AG09309 (cell line): Measurements from ENCODE around the gene GPM6B.

ENCODE experiments used
- DNase-seq: peaks from one replicate; pipeline ENCODE4 v3.0.0-alpha.2; 2010; ENCODE audit warnings: low read depth
- H3K4me3 ChIP-seq: 2 replicates; pipeline ENCODE4 v1.5.1; 2011; ENCODE audit warnings: mild to moderate bottlenecking, low read depth, low read length, moderate library complexity; ENCODE audit not compliant: control insufficient read depth
- CTCF ChIP-seq: IDR thresholded peaks from 2 replicates; pipeline ENCODE4 v1.5.1; 2011; ENCODE audit warnings: mild to moderate bottlenecking, low read depth, low read length, inconsistent platforms; ENCODE audit not compliant: insufficient read depth, control insufficient read depth; ENCODE audit errors: missing control alignments

The GPM6B gene

DNA sequence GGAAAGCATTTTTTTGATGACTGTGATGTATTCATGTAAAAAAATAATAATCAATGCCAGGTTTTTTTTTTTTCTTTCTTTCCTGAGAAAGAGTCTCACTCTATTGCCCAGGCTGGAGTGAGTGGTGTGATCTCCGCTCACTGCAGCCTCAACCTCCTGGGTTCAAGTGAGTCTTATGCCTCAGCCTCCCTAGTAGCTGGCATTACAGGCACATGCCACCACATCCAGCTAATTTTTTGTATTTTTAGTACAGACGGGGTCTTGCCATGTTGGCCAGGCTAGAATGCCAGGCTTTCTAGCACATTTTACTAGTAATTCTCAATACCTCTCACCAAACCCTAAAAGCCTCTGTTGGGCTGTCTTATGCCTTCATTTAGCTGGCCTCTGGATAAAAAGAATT is 25.7 kb downstream of the GPM6B start:
- no peak for TF ChIP-seq CTCF
- no peak for DNase-seq
- no peak overlapping the region for H3K4me3 ChIP-seq

DNA sequence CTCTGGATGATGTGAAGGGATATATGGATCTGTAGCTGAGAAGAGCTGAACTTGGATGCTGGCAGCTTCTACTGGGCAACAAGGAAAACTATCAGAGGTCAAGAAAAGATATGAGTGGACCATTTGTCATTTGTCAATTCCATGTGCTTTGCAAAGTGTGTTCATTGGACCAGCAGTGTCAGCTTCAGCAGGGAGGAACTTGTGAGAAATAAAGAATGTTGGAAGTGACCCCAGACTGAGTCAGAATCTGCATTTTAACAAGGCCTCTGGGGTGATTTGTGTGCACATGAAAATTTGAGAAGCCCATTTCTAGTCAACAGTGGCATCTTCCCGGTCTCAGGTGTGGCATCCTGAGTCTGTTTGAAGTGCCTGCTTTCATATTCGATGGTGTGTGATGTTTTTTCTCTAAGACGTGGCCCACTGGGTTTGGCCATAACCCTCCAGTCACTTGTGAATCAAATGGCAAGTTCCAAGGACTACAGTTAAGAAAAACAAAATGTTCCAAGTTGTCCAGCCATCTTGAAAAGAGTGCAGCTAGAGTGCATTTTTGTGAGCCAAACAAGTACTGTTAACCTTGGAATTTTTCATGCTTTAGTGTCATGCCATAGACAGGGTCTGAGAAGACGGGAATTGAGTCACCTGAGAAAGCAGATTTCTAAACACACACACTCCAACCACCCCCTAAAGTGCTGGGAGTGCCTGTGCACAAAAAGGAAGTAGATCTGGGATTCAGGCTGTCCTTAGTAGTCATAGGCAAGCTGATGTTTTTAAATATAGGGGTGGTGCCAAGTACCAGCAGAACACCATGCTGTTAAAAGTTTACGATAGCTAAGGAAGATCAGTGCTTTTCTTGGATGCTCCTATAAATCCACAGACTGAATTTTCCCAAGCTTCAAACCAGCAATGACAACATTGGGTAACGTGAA is 26.4 kb downstream of the GPM6B start:
- no peak for TF ChIP-seq CTCF
- H3K4me3 ChIP-seq: no peak overlapping the region
- no peak for DNase-seq

GRCh38 chrX:13786048-13786447 is 30.8 kb downstream of the GPM6B start:
- TF ChIP-seq CTCF: no peak
- no peak overlapping the region for H3K4me3 ChIP-seq
- DNase-seq: no peak

DNA sequence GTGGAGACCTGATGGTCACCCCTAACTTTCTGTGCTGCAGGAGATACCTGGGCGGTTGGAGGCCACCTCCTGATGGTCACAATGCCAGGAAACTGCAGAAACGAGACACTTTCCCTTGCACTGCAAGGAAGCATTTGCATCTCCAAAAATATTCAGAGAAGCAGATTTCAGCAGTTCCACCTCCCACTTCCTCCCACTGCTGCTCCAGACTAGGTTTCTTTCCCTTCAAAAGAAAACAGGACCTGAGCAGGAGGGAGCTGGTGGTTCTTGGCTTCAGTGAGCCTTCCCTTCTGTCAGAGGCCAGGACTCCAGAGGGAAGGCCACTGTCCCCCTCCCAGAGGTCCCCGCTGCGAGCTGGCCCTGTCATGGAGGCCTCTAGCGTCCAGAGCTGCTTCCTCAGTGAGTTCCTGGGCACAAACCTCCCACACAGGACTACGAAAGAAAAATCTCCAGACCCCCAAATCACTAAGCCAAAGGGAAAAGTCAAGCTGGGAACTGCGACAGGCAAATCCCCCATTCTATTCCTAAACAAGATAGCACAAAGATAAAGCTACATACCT is 35.9 kb downstream of the GPM6B start:
- no peak for DNase-seq
- no peak for TF ChIP-seq CTCF
- H3K4me3 ChIP-seq: no peak overlapping the region

DNA sequence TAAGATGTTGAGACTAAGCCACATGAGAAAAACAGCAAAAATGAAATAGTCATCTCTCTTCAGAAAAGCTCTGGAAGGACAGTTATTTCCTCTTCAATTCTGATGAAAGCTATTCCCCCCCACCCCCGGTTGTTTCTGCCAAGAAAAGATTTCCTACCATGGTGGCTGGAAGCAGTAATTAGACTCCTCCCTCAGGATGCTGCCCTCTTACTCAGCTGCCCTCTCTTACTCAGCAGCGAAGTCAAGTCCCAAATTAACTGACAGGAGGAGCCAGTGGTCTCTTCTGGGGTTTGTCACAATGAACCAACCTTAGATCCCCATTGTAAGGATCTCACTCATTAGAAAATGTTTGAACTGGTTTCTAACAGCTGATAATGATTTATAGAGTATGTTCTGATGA is 38.0 kb downstream of the GPM6B start:
- H3K4me3 ChIP-seq: no peak overlapping the region
- DNase-seq: no peak
- no peak for TF ChIP-seq CTCF

- TF ChIP-seq CTCF: no peak
- no peak overlapping the region for H3K4me3 ChIP-seq
- DNase-seq: no peak
Measured at GRCh38 chrX:13776387-13776786, 40.5 kb downstream of the GPM6B start.
